Neural cell (in vitro differentiated cells): ENCODE measurements around the gene REXO5. TPM values are rescaled to one million over a fixed set of nuclear protein-coding genes. Genes with fewer than 3 reads are reported as not detected.

ENCODE experiments used
- H2AFZ ChIP-seq: fragments of 200-600, 300-800 bp; sonication (generic), shearing (Covaris generic); 2 replicates; pipeline ENCODE4 v1.6.0; 2014; ENCODE audit warnings: low read depth, mild to moderate bottlenecking, antibody characterized with exemption, low read length, moderate library complexity
- H3F3A ChIP-seq: fragments of 200-600 bp; shearing (Covaris generic); 2 replicates; pipeline ENCODE4 v1.6.1; 2016; ENCODE audit warnings: mild to moderate bottlenecking, moderate library complexity, mixed read lengths, antibody characterized with exemption, low read length; ENCODE audit not compliant: insufficient read depth, poor library complexity, severe bottlenecking
- H3K27ac ChIP-seq: fragments of 200-600, 300-800 bp; sonication (generic), shearing (Covaris generic); 2 replicates; pipeline ENCODE4 v1.5.1; 2014; ENCODE audit warnings: mild to moderate bottlenecking, low read length, moderate library complexity
- H3K27me3 ChIP-seq: fragments of 300-800, 200-600 bp; sonication (generic), shearing (Covaris generic); 2 replicates; pipeline ENCODE4 v1.6.0; 2014; ENCODE audit warnings: mild to moderate bottlenecking, low read depth, low read length, moderate library complexity; ENCODE audit not compliant: insufficient read depth
- H3K36me3 ChIP-seq: fragments of 300-800, 200-600 bp; sonication (generic), shearing (Covaris generic); 2 replicates; pipeline ENCODE4 v1.5.1; 2014; ENCODE audit warnings: mild to moderate bottlenecking, antibody characterized with exemption, low read length, moderate library complexity; ENCODE audit not compliant: insufficient read depth
- H3K4me2 ChIP-seq: fragments of 300-800, 200-600 bp; sonication (generic), shearing (Covaris generic); 2 replicates; pipeline ENCODE4 v1.6.0; 2014; ENCODE audit warnings: mild to moderate bottlenecking, low read length
- H3K4me3 ChIP-seq: fragments of 300-800, 200-600 bp; sonication (generic), shearing (Covaris generic); 2 replicates; pipeline ENCODE4 v1.5.1; 2014; ENCODE audit warnings: mild to moderate bottlenecking, low read length, moderate library complexity
- H3K79me2 ChIP-seq: fragments of 200-600 bp; shearing (Covaris generic); replicated peaks from 2 replicates; pipeline ENCODE4 v1.6.0; 2014; ENCODE audit warnings: mild to moderate bottlenecking, low read length, moderate library complexity; ENCODE audit not compliant: insufficient read depth
- H3K9ac ChIP-seq: fragments of 300-800, 200-600 bp; sonication (generic), shearing (Covaris generic); 2 replicates; pipeline ENCODE4 v1.6.1; 2016; ENCODE audit warnings: mild to moderate bottlenecking, low read length, mixed read lengths
- H3K9me2 ChIP-seq: fragments of 200-600 bp; shearing (Covaris generic); 2 replicates; pipeline ENCODE4 v1.6.1; 2016; ENCODE audit warnings: mild to moderate bottlenecking, low read length, mixed read lengths; ENCODE audit not compliant: insufficient read depth
- H3K9me3 ChIP-seq: fragments of 200-600, 300-800 bp; sonication (generic), shearing (Covaris generic); 2 replicates; pipeline ENCODE4 v1.6.1; 2016; ENCODE audit warnings: mild to moderate bottlenecking, mixed run types, low read length, moderate library complexity, mixed read lengths
- H4K20me1 ChIP-seq: fragments of 200-600 bp; shearing (Covaris generic); 2 replicates; pipeline ENCODE4 v1.6.1; 2016; ENCODE audit warnings: mild to moderate bottlenecking, mixed run types; ENCODE audit not compliant: insufficient read depth
- CTCF ChIP-seq: fragments of 450-650 bp; IDR thresholded peaks from 2 replicates; pipeline ENCODE4 v1.5.1; 2014; ENCODE audit warnings: antibody characterized with exemption, mild to moderate bottlenecking, moderate library complexity; ENCODE audit not compliant: poor library complexity, severe bottlenecking
- EP300 ChIP-seq: fragments of 450-650 bp; conservative IDR thresholded peaks from 2 replicates; pipeline ENCODE4 v1.6.1; 2014; ENCODE audit warnings: antibody characterized with exemption, mild to moderate bottlenecking, moderate library complexity; ENCODE audit not compliant: poor library complexity, severe bottlenecking
- EZH2 ChIP-seq: fragments of 200-600, 300-800 bp; shearing (Covaris generic), sonication (generic); IDR thresholded peaks from 2 replicates; pipeline ENCODE4 v1.6.1; 2014; ENCODE audit warnings: antibody characterized with exemption, low read length, borderline replicate concordance, mild to moderate bottlenecking; ENCODE audit not compliant: insufficient read depth, poor library complexity, severe bottlenecking
- MXI1 ChIP-seq: fragments of 450-650 bp; conservative IDR thresholded peaks from 2 replicates; pipeline ENCODE4 v1.6.1; 2014; ENCODE audit warnings: antibody characterized with exemption, mild to moderate bottlenecking; ENCODE audit not compliant: poor library complexity, severe bottlenecking
- POLR2AphosphoS5 ChIP-seq: IDR thresholded peaks from 2 replicates; pipeline ENCODE4 v1.6.1; 2012
- RAD21 ChIP-seq: fragments of 450-650 bp; conservative IDR thresholded peaks from 2 replicates; pipeline ENCODE4 v1.6.1; 2014; ENCODE audit warnings: antibody characterized with exemption, mild to moderate bottlenecking, moderate library complexity
- SMC3 ChIP-seq: fragments of 450-650 bp; conservative IDR thresholded peaks from 2 replicates; pipeline ENCODE4 v1.6.1; 2014; ENCODE audit warnings: antibody characterized with exemption, mild to moderate bottlenecking, moderate library complexity; ENCODE audit not compliant: poor library complexity
- TAF1 ChIP-seq: IDR thresholded peaks from 2 replicates; pipeline ENCODE4 v1.6.1; 2012; ENCODE audit warnings: low read depth
- polyA plus RNA-seq: library from polyadenylated mRNA; depleted of rRNA; stranded (reverse); fragments of >200 nt; gene quantifications from 2 replicates; pipeline ENCODE4 v1.2.3, GENCODE V29; 2014
- TF ChIP-seq, protein P1 (sequence below): IDR thresholded peaks from 2 replicates; pipeline ENCODE4 v1.6.1; 2012; ENCODE audit warnings: borderline replicate concordance

REXO5 gene
- polyA plus RNA-seq, 1 donor from 2014 or later: 11.2 TPM

- Histone ChIP-seq H3K36me3 (no peaks in the 10 kb centered on the region), H4K20me1 (no peaks in the 10 kb centered on the region), H3K9me3 (no peaks in the 10 kb centered on the region), H3K4me3 (no peak overlapping the region), H3K79me2 (peaks cover 16% of the 10 kb centered on the region), H3K27me3 (no peaks in the 10 kb centered on the region), H3K9ac (no peak overlapping the region), H3F3A (no peaks in the 10 kb centered on the region), H3K4me2 (no peak overlapping the region), H3K9me2 (no peaks in the 10 kb centered on the region), H2AFZ (no peak overlapping the region), H3K27ac (no peak overlapping the region)
- TF ChIP-seq EP300 (no peak), MXI1 (no peak), TAF1 (no peak), EZH2 (no peak), CTCF (no peak), RAD21 (no peak), SMC3 (no peak), POLR2AphosphoS5 (no peak)
- TF ChIP-seq, protein P1, sequence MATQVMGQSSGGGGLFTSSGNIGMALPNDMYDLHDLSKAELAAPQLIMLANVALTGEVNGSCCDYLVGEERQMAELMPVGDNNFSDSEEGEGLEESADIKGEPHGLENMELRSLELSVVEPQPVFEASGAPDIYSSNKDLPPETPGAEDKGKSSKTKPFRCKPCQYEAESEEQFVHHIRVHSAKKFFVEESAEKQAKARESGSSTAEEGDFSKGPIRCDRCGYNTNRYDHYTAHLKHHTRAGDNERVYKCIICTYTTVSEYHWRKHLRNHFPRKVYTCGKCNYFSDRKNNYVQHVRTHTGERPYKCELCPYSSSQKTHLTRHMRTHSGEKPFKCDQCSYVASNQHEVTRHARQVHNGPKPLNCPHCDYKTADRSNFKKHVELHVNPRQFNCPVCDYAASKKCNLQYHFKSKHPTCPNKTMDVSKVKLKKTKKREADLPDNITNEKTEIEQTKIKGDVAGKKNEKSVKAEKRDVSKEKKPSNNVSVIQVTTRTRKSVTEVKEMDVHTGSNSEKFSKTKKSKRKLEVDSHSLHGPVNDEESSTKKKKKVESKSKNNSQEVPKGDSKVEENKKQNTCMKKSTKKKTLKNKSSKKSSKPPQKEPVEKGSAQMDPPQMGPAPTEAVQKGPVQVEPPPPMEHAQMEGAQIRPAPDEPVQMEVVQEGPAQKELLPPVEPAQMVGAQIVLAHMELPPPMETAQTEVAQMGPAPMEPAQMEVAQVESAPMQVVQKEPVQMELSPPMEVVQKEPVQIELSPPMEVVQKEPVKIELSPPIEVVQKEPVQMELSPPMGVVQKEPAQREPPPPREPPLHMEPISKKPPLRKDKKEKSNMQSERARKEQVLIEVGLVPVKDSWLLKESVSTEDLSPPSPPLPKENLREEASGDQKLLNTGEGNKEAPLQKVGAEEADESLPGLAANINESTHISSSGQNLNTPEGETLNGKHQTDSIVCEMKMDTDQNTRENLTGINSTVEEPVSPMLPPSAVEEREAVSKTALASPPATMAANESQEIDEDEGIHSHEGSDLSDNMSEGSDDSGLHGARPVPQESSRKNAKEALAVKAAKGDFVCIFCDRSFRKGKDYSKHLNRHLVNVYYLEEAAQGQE: no peak
These were observed 62.6 kb downstream of the REXO5 start for GRCh38 chr16:20868890-20869289.

DNA sequence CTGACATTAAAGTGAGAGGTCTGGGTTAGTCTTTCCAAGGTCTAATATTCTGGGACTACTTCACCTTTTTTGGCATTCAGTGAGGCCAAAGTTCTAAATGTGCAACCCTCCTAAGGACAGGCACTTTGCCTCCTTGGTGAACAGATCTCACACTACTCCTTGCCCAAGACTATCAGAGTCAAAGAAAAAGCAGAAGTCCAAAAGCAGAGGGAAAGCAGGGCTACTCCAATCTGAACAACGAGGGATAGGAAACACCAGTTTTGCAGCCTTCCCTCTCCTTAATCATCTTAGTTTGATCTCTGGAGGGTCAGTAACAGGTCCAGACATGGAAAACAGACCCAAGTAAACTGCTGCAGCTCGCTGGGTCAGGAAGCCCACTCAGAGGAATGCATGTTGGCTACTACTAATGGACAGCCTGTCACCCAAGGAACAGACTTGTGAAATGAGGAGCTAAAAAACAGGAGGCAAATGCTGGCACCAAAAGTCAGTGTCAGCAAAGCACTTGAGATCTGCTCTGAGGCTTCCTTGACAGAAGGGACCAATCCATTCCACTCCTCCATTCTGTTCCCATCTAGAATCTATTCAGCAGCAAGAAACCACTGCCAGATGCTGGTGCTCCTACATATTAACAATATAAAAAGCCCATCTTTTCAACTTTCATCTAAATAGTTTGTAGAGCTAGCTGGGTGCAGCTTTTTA lies 63.9 kb downstream of the REXO5 start:
- no peak overlapping the region for H3K9ac ChIP-seq
- H3K4me3 ChIP-seq: no peak overlapping the region
- H3K9me3 ChIP-seq: no peaks in the 10 kb centered on the region
- no peak overlapping the region for H2AFZ ChIP-seq
- no peak for TF ChIP-seq EP300
- TF ChIP-seq EZH2: no peak
- no peak for TF ChIP-seq RAD21
- TF ChIP-seq POLR2AphosphoS5: no peak
- TF ChIP-seq, protein P1: no peak
- TF ChIP-seq MXI1: no peak
- TF ChIP-seq SMC3: no peak
- TF ChIP-seq CTCF: no peak
- TF ChIP-seq TAF1: no peak
- H3K36me3 ChIP-seq: no peaks in the 10 kb centered on the region
- no peaks in the 10 kb centered on the region for H3F3A ChIP-seq
- H4K20me1 ChIP-seq: no peaks in the 10 kb centered on the region
- H3K27me3 ChIP-seq: no peaks in the 10 kb centered on the region
- H3K9me2 ChIP-seq: no peaks in the 10 kb centered on the region
- H3K27ac ChIP-seq: no peak overlapping the region
- H3K79me2 ChIP-seq: peaks cover 11% of the 10 kb centered on the region
- H3K4me2 ChIP-seq: no peak overlapping the region
